Kidney epithelial cell (primary cell): ENCODE results near the gene RCN2. TPM values are rescaled to one million over a fixed set of nuclear protein-coding genes. Genes with fewer than 3 reads are reported as not detected.

Experiments used
- DNase-seq: peaks from one replicate; pipeline ENCODE4 v3.0.0-alpha.2; 2010; ENCODE audit warnings: low read depth
- H3K27me3 ChIP-seq: 2 replicates; pipeline ENCODE4 v1.6.0; 2011; ENCODE audit warnings: low read length; ENCODE audit not compliant: control insufficient read depth, insufficient read depth
- H3K36me3 ChIP-seq: 2 replicates; pipeline ENCODE4 v1.5.1; 2011; ENCODE audit warnings: low read length; ENCODE audit not compliant: control insufficient read depth, insufficient read depth
- H3K4me3 ChIP-seq: 2 replicates; pipeline ENCODE4 v1.5.1; 2011; ENCODE audit warnings: low read depth, mild to moderate bottlenecking, control low read depth, low read length
- total RNA-seq: library from RNA; depleted of rRNA; stranded (reverse); fragments of >200 nt; gene quantifications from 2 replicates; pipeline ENCODE4 v1.2.3, GENCODE V29; 2015
- TF ChIP-seq, protein P1 (sequence below): IDR thresholded peaks from 2 replicates; pipeline ENCODE4 v1.5.1; 2011; ENCODE audit warnings: mild to moderate bottlenecking, moderate library complexity, low read length, control low read depth, inconsistent platforms; ENCODE audit not compliant: insufficient read depth, poor library complexity, severe bottlenecking

RCN2 gene
- total RNA-seq, 1 donor from 2014 or later, result 119 TPM

DNA sequence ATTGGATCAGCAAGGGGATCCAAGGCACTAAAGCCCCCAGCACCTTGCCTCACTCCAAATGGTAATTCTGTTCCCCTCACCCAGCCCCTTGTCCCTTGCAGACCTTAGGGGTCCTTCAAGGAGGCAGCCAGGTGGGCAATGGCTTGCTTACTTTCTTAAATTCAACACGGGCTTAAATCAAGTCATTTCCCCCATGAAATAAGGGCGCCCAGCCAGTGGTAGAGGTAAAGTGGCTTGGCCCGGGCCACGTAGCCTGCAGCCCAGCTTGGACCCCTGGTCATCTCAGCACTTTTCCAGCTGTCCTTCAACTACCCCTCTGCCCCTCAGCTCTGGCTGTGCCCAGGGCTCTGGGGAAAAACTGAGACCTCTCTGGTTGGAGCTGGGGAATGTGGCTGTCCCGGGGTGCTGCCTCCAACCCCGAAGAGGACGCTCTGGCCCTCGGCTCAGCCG is 64.6 kb downstream of the RCN2 start:
- Histone ChIP-seq H3K36me3 (no peaks in the 10 kb centered on the region), H3K27me3 (no peaks in the 10 kb centered on the region), H3K4me3 (no peak overlapping the region)
- TF ChIP-seq, protein P1, sequence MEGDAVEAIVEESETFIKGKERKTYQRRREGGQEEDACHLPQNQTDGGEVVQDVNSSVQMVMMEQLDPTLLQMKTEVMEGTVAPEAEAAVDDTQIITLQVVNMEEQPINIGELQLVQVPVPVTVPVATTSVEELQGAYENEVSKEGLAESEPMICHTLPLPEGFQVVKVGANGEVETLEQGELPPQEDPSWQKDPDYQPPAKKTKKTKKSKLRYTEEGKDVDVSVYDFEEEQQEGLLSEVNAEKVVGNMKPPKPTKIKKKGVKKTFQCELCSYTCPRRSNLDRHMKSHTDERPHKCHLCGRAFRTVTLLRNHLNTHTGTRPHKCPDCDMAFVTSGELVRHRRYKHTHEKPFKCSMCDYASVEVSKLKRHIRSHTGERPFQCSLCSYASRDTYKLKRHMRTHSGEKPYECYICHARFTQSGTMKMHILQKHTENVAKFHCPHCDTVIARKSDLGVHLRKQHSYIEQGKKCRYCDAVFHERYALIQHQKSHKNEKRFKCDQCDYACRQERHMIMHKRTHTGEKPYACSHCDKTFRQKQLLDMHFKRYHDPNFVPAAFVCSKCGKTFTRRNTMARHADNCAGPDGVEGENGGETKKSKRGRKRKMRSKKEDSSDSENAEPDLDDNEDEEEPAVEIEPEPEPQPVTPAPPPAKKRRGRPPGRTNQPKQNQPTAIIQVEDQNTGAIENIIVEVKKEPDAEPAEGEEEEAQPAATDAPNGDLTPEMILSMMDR, result no peak
- DNase-seq, result no peak

DNA sequence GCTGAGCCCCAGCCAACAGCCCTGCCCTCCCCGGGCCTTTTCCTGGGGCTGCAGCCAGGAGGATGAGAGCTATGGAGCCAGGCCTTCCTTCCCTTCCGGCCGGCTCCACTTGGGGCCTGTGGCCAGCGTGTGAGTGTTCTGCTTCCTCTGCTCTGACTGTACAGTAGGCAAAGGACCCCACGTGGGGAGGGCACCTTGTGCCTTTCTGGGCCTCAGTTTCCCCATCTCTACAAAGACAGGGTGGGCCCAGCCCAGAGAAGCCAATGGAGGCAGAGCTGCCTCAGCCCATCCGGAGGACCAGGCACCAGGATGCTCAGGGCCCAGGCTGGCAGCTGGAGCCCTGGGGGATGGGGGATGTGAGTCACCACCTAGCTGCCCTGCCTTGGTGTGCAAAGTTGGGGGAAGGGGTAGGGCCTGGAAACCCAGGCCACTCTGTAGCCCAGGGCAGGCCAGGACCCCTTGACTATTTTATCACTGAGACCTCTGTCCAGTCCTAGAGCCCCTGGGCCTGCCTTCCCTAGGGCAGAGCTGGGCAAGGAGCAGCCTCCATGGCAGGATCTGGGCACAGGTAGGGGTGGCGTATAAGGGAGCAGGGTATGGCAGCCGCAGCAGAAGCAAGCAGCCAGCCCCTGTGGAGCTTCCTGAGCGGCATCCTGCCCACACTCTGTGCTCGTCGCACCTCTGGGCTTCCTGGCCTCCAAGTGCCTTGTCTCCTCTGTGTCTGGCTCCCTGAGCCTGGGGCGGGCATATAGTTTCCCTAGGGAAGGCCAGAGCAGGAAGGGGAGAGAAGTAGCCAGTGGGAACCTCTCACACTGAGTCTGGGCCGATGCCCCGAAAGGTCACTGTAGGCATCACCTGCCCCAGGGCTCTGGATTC is 65.2 kb downstream of the RCN2 start:
- TF ChIP-seq, protein P1, result no peak
- Histone ChIP-seq H3K4me3 (no peak overlapping the region), H3K36me3 (no peaks in the 10 kb centered on the region), H3K27me3 (no peaks in the 10 kb centered on the region)
- no peak for DNase-seq

DNA sequence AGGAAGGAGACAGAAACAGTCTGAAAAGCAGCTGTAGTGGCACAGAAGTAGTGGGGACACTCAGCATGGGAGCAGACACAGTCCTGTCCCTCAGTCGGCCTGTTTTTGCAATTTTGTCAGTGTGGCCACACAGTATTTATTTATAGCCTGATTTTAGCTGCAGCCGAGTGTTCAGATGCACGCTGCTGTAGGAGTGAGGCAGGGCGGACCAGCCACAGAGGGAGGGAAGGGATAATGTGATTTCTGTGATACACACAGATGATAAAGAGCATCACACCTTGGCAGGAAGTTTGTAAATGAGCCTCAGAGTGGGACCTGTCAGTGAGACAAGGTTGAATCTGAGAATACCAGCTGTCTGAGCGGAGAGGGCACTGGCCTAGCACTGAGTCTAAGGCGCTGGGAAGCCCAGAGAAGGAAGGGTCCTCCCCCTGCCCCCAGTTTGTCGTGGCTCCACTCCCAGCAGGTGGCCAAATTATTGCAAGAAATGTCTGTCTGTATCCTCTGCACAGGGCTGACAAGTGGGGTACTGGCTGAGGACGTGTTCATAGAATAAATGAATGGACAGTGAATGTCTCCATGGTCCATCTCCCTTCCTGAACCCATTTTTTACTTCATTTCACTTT is 67.2 kb downstream of the RCN2 start:
- H3K27me3 ChIP-seq, result no peaks in the 10 kb centered on the region
- TF ChIP-seq, protein P1, result no peak
- no peak overlapping the region for H3K4me3 ChIP-seq
- DNase-seq, result no peak
- no peaks in the 10 kb centered on the region for H3K36me3 ChIP-seq

DNA sequence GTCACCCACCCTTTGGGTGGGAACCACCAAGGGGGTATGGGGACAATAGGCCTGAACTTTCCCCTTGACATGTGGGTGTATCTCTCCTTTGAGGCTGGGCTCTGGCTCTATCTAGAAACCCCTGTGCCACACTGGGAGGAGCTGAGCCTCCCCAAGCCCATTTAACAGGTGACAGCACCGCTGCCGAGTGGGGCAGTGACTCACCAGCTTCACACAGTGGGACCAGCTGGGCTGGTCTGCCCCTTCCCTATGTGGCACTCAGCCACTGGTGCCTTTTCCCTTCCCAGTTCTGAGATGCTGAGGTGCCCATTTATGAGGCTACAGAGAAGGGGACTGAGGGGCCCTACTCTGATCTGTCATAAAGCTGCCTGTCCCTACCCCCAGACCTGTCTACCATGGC is 68.4 kb downstream of the RCN2 start:
- TF ChIP-seq, protein P1, result no peak
- Histone ChIP-seq H3K4me3 (no peak overlapping the region), H3K27me3 (no peaks in the 10 kb centered on the region), H3K36me3 (no peaks in the 10 kb centered on the region)
- no peak for DNase-seq

DNA sequence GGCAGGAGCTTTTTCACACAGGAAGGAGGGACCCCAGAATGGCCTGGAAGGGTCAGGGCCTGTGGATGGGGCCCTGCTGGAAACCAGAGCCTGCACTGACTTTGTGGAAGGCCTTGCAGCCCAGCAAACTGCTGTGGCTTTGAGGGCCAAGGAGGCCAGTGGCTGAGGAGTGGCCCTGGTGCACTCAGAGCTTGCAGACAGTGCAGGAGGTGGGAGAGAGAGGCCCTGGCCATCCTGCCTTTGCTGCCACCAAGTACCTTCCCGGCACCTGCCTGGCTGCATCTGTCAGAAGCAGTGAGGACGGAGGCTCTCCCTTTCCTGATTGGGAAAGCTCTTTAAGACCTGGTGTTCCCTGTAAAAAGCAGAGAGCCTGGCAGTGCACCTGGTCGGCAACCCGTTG is 69.8 kb downstream of the RCN2 start:
- TF ChIP-seq, protein P1, result no peak
- DNase-seq, result no peak

More for the DNA sequence above, 69.8 kb downstream of the RCN2 start:
- Histone ChIP-seq H3K27me3 (no peaks in the 10 kb centered on the region), H3K36me3 (no peaks in the 10 kb centered on the region), H3K4me3 (no peak overlapping the region)
